ENCODE data around the gene TGM4. TPM values are rescaled to one million over a fixed set of nuclear protein-coding genes. Genes with fewer than 3 reads are reported as not detected.

TGM4 gene
- polyA plus RNA-seq, 1 experiment = 0.12 TPM

DNA sequence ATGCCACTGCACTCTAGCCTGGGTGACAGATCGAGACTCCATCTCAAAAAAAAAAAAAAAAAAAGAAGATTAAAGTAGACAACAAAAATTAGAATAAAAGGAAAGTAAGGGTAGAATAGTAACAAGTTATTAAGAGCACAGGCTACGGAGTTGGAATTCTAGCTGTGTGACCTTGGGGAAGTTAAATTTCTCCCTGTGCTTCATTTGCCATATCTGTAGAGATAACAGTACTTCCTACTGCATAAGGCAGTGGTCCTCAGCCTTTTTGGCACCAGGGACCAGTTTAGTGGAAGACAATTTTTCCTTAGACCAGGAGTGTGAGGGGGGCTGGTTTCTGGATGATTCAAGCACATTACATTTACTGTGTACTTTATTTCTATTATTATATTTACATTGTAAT, 41.4 kb upstream of the TGM4 start:
- Histone ChIP-seq H3K27ac (ENCODE audit: low read depth, low read length) (no peak overlapping the region), H3K27me3 (ENCODE audit: control insufficient read depth, insufficient read depth, low read length) (no peaks in the 10 kb centered on the region), H3K9me3 (ENCODE audit: control insufficient read depth, insufficient read depth, low read length) (no peaks in the 10 kb centered on the region; the same call in 1 of the 2 replicates), H3K4me3 (ENCODE audit: low read depth, low read length) (no peak overlapping the region)
- no peak for DNase-seq (ENCODE audit: low read depth, low spot score)
- TF ChIP-seq, protein P1, sequence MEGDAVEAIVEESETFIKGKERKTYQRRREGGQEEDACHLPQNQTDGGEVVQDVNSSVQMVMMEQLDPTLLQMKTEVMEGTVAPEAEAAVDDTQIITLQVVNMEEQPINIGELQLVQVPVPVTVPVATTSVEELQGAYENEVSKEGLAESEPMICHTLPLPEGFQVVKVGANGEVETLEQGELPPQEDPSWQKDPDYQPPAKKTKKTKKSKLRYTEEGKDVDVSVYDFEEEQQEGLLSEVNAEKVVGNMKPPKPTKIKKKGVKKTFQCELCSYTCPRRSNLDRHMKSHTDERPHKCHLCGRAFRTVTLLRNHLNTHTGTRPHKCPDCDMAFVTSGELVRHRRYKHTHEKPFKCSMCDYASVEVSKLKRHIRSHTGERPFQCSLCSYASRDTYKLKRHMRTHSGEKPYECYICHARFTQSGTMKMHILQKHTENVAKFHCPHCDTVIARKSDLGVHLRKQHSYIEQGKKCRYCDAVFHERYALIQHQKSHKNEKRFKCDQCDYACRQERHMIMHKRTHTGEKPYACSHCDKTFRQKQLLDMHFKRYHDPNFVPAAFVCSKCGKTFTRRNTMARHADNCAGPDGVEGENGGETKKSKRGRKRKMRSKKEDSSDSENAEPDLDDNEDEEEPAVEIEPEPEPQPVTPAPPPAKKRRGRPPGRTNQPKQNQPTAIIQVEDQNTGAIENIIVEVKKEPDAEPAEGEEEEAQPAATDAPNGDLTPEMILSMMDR (IDR thresholded peaks at IDR 0.05; ENCODE audit: low read depth, low read length) = no peak
- ChIA-PET CTCF (no interaction called here), POLR2A (no interaction called here)

DNA sequence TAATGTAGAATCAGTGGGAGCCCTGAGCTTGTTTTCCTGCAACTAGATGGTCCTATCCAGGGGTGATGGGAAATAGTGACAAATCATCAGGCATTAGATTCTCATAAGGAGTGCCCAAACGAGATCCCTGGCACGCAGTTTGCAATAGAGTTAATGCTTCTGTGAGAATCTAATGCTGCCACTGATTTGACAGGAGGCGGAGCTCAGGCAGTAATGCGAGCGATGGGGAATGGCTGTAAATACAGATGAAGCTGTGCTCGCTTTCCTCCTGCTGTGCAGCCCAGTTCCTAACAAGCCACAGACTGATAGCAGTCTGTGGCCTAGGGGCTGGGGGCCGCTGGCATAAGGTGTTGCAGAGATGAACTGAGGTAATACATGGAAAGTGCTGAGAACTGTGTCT, 41.0 kb upstream of the TGM4 start:
- ChIA-PET POLR2A (no interaction called here), CTCF (no interaction called here)
- H3K9me3 ChIP-seq (ENCODE audit: control insufficient read depth, insufficient read depth, low read length) = no peaks in the 10 kb centered on the region; the same call in 1 of the 2 replicates
- H3K27me3 ChIP-seq (ENCODE audit: control insufficient read depth, insufficient read depth, low read length) = no peaks in the 10 kb centered on the region
- DNase-seq (ENCODE audit: low read depth, low spot score) = no peak
- no peak overlapping the region for H3K27ac ChIP-seq (ENCODE audit: low read depth, low read length)
- TF ChIP-seq, protein P1 (IDR thresholded peaks at IDR 0.05; ENCODE audit: low read depth, low read length) = no peak
- H3K4me3 ChIP-seq (ENCODE audit: low read depth, low read length) = no peak overlapping the region

DNA sequence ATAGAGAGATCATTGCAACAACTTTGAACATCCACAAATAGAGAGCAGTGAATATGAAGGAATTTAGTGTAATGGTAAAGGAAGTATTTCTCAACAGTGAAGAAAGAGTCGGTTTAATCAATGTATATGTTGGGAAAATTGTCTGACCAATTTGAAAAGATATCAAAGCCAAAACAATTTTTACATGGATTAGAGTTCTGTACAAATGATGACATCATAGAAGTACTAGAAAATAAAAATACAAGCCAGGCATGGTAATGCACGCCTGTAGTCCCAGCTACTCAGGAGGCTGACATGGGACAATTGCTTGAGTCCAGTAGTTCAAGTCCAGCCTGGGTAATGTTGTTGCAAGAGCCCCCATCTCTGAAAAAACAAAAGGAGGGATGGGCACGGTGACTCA, 38.7 kb upstream of the TGM4 start:
- Histone ChIP-seq H3K9me3 (ENCODE audit: control insufficient read depth, insufficient read depth, low read length) (no peaks in the 10 kb centered on the region; the same call in 1 of the 2 replicates), H3K27me3 (ENCODE audit: control insufficient read depth, insufficient read depth, low read length) (no peaks in the 10 kb centered on the region), H3K4me3 (ENCODE audit: low read depth, low read length) (no peak overlapping the region), H3K27ac (ENCODE audit: low read depth, low read length) (no peak overlapping the region)
- CTCF ChIA-PET = no interaction called here
- no peak for DNase-seq (ENCODE audit: low read depth, low spot score)
- POLR2A ChIA-PET = no interaction called here
- TF ChIP-seq, protein P1 (IDR thresholded peaks at IDR 0.05; ENCODE audit: low read depth, low read length) = no peak

DNA sequence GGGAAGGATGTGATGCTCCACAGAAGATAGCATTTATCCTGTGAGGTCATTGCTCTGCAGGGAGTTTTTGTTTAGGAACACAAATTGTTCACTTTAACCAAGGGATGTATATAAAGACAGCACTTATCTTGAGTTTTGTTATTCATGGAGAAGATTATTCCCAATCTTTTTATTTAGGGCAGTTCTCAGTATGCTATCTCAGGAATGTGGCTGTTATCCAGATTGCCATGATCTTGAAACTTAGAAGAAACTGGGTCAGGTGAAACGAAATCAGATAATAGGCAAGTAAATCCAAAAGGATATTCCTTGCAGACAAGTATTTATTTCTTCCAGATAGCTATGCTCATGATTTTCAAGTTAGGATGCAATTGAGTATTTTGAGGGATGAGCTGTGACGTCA, 32.0 kb upstream of the TGM4 start:
- TF ChIP-seq, protein P1 (IDR thresholded peaks at IDR 0.05; ENCODE audit: low read depth, low read length) = no peak
- H3K9me3 ChIP-seq (ENCODE audit: control insufficient read depth, insufficient read depth, low read length) = no peaks in the 10 kb centered on the region
- POLR2A ChIA-PET = no interaction called here
- CTCF ChIA-PET = interaction anchor here (0.7 kb wide), 1 partner anchor 71 kb away, joined by 4 read pairs; no protein-coding TSS in a partner anchor
- no peak overlapping the region for H3K27ac ChIP-seq (ENCODE audit: low read depth, low read length)
- DNase-seq (ENCODE audit: low read depth, low spot score) = no peak
- H3K4me3 ChIP-seq (ENCODE audit: low read depth, low read length) = no peak overlapping the region
- H3K27me3 ChIP-seq (ENCODE audit: control insufficient read depth, insufficient read depth, low read length) = no peaks in the 10 kb centered on the region

DNA sequence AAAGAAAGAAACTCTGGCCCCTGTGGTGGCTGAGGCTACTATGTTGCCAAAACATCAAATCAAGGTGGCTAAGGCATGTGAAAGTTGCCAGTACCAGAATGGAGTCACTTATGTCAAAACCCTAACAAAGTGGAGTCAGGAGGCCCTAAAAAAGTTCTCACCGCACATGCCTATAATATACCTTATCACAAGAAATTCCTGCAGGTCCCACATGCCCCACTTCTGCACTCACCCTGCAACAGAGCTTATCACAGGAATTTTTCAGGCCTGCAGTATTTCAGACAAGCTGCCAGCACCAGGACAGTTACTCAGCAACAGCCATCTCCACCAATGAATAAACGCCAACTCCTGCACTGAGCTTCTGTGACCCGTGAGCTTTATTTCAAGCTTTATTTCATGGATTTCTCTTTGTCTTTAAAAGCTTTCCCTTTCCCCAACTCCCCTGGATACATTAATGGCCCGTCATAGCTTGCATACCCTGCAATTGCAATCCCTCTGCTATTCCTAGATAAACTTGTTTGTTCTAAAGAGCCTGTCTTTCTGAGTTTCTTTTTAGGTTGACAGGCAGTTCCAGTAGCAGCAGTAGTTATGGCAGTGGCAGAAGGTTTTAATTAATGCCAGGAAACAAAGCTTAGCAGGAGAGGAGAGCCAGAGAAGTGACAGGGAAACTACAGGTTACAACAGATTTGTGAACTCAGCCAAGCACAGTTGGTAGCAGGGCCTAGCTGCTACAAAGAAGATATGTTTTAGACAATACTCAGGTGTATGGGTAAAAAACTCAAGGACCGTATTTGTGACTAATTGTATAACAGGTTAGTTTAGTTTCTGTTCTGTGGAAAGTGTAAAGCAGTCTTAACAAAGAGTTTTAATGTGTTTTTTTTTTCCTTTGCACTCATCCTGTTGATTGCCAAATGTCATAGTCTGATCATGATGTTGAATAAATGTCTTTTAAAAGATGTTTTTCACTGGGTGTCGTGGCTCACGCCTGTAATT, 28.6 kb upstream of the TGM4 start:
- ChIA-PET CTCF (interaction anchor here (1.0 kb wide), 1 partner anchor 67 kb away, joined by 3 read pairs; no protein-coding TSS in a partner anchor), POLR2A (no interaction called here)
- Histone ChIP-seq H3K27ac (ENCODE audit: low read depth, low read length) (no peak overlapping the region), H3K4me3 (ENCODE audit: low read depth, low read length) (no peak overlapping the region), H3K9me3 (ENCODE audit: control insufficient read depth, insufficient read depth, low read length) (no peaks in the 10 kb centered on the region), H3K27me3 (ENCODE audit: control insufficient read depth, insufficient read depth, low read length) (no peaks in the 10 kb centered on the region)
- no peak for DNase-seq (ENCODE audit: low read depth, low spot score)
- TF ChIP-seq, protein P1 (IDR thresholded peaks at IDR 0.05; ENCODE audit: low read depth, low read length) = no peak

All from AG04450 (cell line).